Renal cortical epithelial cell (primary cell): Measurements from ENCODE around the gene TMEM179. TPM values are rescaled to one million over a fixed set of nuclear protein-coding genes. Genes with fewer than 3 reads are reported as not detected.
"Not testable (repeated sequence)": the region's sequence is repeated elsewhere in the genome, so short reads cannot be mapped to it uniquely, and the experiment has no call there.

Experiments used
- DNase-seq: peaks from one replicate; pipeline ENCODE4 v3.0.0-alpha.2; 2011; ENCODE audit warnings: low read depth
- total RNA-seq: library from RNA; depleted of rRNA; stranded (reverse); fragments of >200 nt; gene quantifications from 2 replicates; pipeline ENCODE4 v1.2.3, GENCODE V29; 2014

TMEM179 gene
- total RNA-seq, 1 donor from 2014 or later: not detected

GRCh38 chr14:104637546-104638003 is 33.0 kb upstream of the TMEM179 start:
- no peak for DNase-seq

- not testable (repeated sequence) for DNase-seq
These were observed 32.4 kb upstream of the TMEM179 start for GRCh38 chr14:104636846-104637545.

- no peak for DNase-seq
These were observed 31.6 kb upstream of the TMEM179 start for GRCh38 chr14:104636131-104636530.

GRCh38 chr14:104635717-104636116 is 31.1 kb upstream of the TMEM179 start:
- DNase-seq: no peak

GRCh38 chr14:104634886-104635570 is 30.5 kb upstream of the TMEM179 start:
- no peak for DNase-seq

- DNase-seq: no peak
These were observed 29.7 kb upstream of the TMEM179 start for GRCh38 chr14:104634138-104634760.

GRCh38 chr14:104633276-104634137 is 28.9 kb upstream of the TMEM179 start:
- no peak for DNase-seq

GRCh38 chr14:104632781-104633180 is 28.2 kb upstream of the TMEM179 start:
- no peak for DNase-seq

GRCh38 chr14:104624939-104625338 is 20.4 kb upstream of the TMEM179 start:
- DNase-seq: no peak

GRCh38 chr14:104614126-104614812 is 9.7 kb upstream of the TMEM179 start:
- no peak for DNase-seq

- no peak for DNase-seq
These were observed 7.3 kb upstream of the TMEM179 start for GRCh38 chr14:104611881-104612280.

GRCh38 chr14:104610749-104611310 is 6.3 kb upstream of the TMEM179 start:
- DNase-seq: no peak

- DNase-seq: no peak
These were observed 5.1 kb upstream of the TMEM179 start for GRCh38 chr14:104609666-104610065.

- no peak for DNase-seq
These were observed 716 bp downstream of the TMEM179 start for GRCh38 chr14:104603711-104604401.

- DNase-seq: no peak
These were observed 1.6 kb downstream of the TMEM179 start for GRCh38 chr14:104602933-104603325.

- no peak for DNase-seq
These were observed 2.1 kb downstream of the TMEM179 start for GRCh38 chr14:104602315-104602932.

- no peak for DNase-seq
These were observed 2.8 kb downstream of the TMEM179 start for GRCh38 chr14:104601786-104602185.

GRCh38 chr14:104600805-104601204 is 3.8 kb downstream of the TMEM179 start:
- no peak for DNase-seq

GRCh38 chr14:104600141-104600643 is 4.4 kb downstream of the TMEM179 start:
- DNase-seq: no peak

- no peak for DNase-seq
These were observed 5.1 kb downstream of the TMEM179 start for GRCh38 chr14:104599446-104599845.
